Measurements from ENCODE around the gene FBXO46.

Gene FBXO46, protein sequence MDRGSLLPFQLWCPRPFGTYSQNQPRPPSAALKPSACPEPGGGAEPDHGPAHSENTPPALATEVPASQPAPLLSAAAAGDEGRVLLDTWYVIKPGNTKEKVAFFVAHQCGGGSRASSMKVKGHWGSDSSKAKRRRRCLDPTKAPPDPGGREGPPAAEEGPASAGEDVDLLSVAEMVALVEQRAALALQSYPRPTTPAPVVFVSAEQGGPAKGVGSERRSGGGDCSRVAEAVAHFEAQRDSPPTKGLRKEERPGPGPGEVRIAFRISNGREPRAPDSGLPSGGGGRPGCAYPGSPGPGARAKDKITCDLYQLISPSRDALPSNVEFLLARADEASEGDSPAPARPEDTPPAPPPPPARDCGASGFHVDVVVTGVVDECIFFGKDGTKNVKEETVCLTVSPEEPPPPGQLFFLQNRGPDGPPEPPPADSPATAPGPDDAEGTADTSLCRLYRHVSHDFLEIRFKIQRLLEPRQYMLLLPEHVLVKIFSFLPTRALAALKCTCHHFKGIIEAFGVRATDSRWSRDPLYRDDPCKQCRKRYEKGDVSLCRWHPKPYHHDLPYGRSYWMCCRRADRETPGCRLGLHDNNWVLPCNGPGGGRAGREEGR
- long read RNA-seq, donor 1, partial matches to known transcripts, result 0 of 2 reads
- long read RNA-seq, donor 1, other reads (novel, unspliced or antisense), result 0 of 2 reads
- long read RNA-seq, donor 2, partial matches to known transcripts, result 0 of 4 reads
- long read RNA-seq, donor 2, other reads (novel, unspliced or antisense), result 0 of 4 reads
- long read RNA-seq, donor 3, partial matches to known transcripts, result 0 of 3 reads
- long read RNA-seq, donor 3, other reads (novel, unspliced or antisense), result 0 of 3 reads
- long read RNA-seq, donor 4, partial matches to known transcripts, result 0 of 6 reads
- long read RNA-seq, donor 4, other reads (novel, unspliced or antisense), result 0 of 6 reads
- long read RNA-seq, donor 5, partial matches to known transcripts, result 0 of 4 reads
- long read RNA-seq, donor 5, other reads (novel, unspliced or antisense), result 0 of 4 reads
- long read RNA-seq, donor 6, partial matches to known transcripts, result 0 of 3 reads
- long read RNA-seq, donor 6, other reads (novel, unspliced or antisense), result 0 of 3 reads
- long read RNA-seq, donor 7, partial matches to known transcripts, result 17 of 22 reads
- long read RNA-seq, donor 7, other reads (novel, unspliced or antisense), result 0 of 22 reads
- long read RNA-seq, donor 8, partial matches to known transcripts, result 0 of 1 reads
- long read RNA-seq, donor 8, other reads (novel, unspliced or antisense), result 0 of 1 reads

DNA sequence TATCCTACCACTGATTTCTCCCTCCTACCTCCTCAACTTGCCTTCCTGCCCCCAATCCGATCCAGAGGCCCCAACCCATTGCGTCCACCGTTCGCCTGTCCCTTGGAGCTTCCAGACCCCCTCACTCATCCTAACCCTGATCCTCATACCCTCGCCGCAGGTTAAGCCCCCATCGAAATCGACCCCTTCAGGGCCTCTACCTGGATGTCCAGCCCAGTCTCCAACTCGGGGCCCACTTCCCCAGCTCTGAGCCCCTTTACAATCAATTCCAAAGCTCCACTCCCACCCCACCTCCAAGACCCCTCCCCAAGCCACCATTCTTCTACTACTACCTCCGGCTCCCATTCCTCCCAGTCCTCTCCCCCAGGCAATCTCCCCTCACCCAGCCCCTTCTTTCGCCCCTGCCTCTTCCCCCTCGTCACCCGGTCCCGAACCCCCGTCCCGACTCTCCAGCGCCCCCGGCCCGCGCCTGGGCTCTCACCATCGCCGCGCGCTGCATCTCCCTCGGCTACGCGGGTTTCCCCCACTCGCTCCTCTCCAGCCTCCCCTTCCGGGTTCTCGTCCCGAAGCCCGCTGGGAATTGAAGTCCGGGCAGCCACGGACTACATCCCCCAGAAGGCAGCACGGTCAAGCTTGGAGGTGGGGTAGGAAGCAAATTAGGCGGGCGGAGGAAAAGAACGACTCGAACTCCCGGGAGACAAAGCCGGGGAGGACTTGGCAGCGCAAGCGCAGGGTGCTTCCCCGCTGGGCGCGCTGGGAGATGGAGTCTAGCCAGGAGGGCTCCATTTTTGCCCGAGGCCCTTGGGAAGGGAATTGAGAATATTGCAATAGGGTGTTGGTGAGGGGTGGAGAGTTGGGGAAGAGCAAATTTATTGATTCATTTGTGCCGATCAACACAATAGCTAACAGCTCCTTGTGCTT is at the start of gene FBXO46:
Gene FBXO46 (minus strand): TSS at position 529 of the 921 bp plus-strand sequence. CDS start 17,401 bp downstream, outside the sequence.
- peak; percentile 76 for DNase-seq

DNA sequence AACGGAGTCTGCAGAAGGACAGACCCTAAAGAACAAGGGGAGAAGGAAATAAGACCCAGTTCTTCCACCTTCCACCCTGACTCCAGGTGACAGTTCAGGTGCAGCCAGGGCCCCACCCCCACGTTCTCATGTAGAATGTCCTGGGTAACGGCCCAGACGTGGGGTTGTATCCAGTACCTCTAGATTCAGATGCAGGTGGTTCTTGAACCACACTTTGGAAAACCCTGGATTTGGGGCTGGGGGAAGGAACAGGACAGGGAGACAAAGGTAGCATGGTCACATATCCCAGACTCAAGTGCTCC is 49.4 kb upstream of the FBXO46 start:
- no peak for DNase-seq

DNA sequence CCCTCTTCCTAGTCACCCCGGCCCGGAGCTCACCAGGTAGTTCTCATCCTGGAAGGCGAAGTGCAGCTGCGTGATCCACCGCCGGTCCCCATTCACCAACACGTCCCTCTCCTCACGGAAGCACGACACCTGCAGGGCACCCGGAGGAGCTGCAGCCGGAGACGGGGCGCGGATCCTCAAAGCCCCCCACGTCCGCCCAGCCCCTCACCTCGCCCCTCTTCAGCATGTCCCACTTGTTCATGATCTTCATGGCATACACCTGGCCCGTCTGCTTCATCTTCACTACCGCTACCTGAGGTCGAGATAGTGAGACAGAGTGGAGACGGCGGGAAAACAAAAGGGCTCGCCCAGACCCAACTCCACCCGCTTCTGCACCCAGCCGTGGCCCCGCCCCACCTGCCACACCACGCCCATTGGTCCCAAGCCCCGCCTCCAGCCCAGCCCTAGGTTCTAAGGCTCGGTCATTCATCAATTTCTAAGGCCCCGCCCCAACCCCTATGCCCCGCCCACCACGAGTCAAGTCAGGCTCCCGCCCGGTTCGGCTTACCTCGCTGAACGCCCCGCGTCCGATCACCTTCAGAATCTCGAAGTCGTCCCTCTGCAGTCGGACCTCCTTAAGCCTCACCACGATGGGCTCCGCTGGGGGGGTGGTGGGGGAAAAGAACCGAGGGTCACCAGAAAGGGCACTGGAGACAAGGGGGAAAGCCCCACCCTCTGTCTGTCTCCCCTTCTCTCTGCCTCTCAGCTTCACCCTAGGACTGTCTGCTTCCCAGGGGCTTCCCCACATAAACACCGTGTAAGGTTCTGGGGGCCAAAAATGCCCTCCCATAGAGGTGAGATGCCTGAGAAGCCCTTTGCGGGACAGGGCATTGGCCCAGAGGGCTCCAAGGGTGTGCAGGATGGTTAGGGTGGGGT is 48.8 kb upstream of the FBXO46 start:
- DNase-seq, result peak; percentile 84

DNA sequence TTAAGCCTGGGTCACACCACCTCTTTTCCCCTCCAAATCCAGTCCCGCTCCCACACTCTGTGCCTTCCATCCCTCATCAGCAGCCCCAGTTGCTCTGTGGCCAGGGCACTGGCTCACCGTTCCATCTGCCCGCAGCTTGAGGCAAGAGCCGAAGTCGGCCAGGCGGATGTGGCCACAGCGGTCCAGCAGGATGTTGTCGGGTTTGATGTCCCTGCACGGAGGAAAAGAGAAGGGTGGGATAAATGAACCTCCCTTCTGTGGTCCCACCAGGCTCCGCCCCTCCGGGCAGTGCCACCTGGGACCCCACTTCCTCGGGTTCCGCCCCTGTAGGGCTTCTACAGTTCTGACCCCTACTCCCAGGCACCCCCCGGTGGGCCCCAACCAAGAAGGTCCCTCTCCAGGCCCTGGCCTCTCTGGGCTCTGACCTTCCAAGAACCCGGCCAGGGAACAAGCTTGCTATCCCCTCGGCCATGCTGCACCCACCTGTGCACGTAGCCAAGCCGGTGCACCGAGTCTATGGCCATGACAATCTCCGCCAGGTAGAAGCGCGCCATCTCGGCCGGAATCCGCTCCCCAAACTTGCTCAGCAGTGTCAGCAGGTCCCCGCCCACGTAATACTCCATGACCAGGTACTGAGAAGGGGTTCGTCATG is 47.4 kb upstream of the FBXO46 start:
- DNase-seq, result no peak

DNA sequence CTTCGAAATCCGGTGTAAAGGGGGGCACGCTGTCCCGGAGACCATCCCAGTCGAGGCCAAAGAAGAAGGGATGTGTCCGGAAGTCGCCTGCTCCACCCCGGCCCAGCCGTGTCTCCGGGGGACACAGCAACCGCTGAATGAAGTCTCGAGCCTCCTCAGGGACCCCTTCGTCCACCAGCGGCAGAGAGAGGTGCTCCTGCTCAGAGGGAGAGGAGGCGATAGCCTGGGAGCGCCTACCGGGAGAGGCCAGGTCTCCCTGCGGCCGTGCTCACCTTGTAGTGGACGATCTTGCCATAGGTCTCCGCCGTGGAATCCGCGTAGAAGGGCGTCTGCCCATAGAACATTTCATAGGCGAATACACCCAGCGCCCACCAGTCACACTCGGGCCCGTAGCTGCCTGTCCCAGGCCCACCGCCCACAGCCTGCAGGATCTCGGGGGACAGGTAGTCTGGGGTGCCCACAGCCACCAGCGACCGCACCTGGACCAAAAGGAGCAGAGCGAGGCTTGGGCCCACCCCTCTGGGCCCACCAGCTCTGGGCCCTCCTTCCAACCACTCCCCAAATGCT is 46.8 kb upstream of the FBXO46 start:
- no peak for DNase-seq

DNA sequence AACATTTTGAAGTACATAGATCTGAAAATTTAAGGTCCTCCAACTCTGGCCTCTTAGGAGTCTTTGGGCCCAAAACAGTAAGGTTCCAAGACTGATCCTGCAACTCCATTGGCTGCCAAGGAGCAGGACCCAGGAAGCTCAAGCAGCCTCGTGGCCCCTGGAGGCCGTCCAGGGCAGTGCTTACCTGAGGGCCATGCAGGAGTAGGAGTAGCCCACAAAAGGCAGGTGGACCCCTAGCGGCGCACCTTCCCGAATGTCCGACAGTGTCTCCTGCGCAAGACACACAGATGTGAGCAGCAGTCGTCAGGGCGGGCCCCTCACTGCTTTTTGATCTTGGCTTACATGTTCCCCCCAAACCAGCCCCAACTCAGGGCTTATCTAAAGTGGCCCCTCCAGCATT is 44.1 kb upstream of the FBXO46 start:
- no peak for DNase-seq

DNA sequence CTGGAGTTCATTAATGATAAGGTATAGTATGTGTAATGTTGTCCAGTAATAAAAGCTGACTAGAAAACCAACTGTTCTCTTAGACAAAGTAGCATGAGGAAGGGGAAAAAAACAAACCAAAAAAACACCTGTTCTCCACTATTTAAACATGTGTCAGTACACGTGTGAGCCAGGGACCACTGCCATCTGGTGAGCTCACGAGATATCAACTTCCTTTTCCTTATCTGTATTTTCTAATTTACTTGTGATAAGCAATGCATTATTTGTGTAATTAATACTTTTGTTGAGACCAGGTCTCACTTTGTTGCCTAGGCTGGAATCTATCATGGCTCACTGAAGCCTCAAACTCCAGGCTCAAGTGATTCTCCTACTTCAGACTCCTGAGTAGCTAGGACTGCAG is 42.7 kb upstream of the FBXO46 start:
- no peak for DNase-seq

DNA sequence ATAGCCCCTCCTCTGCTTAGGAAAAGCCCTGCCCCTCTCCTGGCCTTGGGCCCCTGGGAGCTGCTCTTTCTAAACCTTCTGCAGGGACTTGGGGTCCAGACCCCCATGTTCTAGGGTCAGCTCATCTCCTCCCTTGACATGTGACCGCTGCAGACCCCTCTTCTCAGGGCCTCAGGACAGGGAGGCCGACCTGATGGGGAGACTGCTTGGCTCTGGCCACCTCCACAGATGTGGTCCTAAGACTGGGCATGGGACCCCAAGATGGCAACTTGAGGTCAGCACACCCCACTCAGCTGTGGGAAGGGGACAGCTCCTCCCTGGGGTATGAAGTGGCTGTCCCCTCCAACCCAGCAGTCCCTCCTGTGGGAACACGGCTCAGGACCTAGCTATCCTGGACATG is 42.2 kb upstream of the FBXO46 start:
- no peak for DNase-seq

DNA sequence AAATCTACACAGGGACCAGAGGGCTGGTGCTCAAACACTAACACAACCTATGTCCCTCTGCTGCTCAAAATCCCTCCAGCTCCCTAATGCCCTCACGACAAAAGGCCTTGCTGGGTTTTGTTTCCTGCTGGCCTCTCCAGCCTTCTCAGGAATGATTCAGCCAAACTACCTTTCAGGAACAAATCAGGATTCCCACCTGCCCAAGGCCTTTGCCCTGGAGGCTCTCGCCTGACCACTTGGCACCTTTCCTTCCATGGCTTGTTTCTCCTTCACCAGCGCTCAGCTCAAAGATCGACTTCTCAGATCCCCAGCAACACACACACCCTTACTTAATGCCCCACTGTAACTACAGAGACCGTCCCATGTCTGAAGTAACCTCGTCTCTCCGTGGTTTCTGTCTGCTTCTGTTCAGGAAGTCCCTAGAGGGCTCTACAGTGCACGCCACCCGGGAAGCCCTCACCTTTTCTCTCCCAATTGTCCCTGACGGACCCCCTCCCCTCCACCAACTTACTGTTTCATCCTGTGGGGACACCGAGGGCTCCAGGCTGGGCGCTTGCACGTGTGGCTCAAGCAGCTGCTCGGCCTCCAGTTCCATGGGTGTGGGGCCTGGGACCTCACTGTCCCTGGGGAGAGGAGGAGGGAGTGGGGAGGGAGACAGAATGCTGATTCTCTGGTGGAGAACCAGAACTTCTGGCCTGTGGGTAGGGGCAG is 41.6 kb upstream of the FBXO46 start:
- no peak for DNase-seq

DNA sequence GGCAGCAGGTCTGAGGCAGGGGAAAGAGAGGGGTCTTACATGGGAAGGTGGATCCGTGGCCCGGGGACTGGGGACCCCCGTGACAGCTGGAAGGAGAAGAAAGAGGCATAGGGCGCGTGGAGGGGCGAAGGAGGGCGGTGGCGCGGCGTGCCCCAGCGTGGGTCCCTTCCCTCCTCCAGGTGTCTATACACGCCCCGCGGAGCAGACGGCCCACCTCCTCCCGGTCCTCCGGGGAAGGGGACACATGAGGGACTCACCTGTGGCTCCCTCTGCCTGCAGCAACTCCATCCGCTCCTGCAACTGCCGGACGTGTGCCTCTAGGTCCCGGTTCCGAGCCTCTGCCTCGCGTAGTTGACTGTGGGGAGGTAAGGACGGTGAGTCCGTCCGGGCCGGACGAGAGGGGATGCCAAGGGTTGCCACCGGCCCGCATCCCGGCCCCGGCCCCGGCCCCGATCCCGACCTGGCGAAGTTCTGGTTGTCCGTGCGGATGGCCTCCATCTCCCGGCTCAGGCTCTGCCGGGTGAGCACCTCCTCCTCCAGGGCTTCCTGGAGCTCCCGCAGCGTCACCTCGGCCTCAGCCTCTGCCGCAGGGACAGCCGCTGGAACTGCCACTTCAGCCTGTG is 40.7 kb upstream of the FBXO46 start:
- DNase-seq, result peak; percentile 39

DNA sequence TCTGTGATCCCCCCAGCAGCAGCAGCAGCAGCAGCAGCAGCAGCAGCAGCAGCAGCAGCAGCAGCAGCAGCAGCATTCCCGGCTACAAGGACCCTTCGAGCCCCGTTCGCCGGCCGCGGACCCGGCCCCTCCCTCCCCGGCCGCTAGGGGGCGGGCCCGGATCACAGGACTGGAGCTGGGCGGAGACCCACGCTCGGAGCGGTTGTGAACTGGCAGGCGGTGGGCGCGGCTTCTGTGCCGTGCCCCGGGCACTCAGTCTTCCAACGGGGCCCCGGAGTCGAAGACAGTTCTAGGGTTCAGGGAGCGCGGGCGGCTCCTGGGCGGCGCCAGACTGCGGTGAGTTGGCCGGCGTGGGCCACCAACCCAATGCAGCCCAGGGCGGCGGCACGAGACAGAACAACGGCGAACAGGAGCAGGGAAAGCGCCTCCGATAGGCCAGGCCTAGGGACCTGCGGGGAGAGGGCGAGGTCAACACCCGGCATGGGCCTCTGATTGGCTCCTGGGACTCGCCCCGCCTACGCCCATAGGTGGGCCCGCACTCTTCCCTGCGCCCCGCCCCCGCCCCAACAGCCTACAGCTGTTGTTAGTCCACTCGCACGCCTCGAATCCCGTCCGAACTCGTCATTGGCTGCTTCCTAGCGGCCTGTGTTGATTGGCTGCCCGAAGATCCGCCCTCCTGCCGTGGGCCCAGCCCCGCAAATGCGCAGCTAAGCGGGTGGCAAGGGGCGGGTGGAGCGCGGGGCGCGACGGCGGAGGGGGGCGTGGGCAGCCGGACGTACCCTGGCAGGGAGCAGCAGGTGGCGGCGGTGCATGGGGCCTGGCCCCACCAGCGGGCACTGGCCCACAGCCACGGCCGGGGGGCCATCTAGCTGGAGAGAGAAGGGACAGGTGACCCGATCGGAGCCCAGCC is 39.8 kb upstream of the FBXO46 start:
- DNase-seq, result peak; percentile 100

DNA sequence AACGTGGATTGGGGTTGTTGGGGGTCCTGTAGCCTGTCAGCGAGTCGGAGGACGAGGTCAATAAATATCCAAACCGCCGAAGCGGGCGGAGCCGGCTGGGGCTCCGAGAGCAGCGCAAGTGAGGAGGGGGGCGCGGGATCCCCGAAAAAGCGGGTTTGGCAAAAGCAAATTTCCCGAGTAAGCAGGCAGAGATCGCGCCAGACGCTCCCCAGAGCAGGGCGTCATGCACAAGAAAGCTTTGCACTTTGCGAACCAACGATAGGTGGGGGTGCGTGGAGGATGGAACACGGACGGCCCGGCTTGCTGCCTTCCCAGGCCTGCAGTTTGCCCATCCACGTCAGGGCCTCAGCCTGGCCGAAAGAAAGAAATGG is 39.1 kb upstream of the FBXO46 start:
- peak; percentile 87 for DNase-seq

DNA sequence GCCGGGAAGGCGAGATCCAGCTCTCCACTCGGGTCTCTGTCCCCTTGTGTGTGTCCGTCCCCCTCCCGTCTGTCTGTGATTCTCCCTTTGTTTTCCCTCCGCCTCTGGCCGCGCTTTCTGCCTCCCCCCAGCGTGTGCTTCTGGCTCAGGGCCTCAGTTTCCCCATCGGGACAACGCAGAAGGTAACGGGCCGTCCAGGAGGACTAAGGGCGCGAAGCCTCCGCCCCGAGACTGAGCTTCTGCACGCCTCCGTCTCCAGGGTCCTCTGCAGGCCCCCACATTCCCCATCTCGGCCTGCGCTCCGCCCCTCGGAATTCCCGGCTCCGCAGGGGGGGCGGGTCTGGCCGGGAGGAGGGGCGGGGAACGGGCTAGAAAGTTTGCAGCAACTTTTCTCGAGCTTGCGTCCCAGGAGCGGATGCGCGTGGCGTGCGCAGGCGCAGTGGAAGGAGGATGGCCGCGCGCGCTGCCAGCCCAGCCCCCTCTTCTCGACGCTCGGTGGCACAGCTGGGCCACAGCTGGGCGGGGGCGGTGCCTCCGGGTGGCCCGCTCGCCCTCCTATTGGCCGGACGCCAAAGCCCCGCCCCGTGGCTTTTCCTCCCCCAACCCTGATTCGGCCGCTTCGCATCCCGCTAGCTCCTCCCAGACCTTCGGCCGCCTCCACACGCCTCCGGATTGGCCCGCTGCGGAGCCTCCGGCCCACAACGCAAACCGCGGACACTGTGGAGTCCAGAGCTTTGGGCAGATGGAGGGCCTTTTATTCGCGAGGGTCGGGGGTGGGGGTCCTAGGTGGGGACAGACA is 38.5 kb upstream of the FBXO46 start, which contains the start of gene SIX5:
Gene SIX5 (minus strand): TSS at position 269 of the 799 bp plus-strand sequence. CDS start 408 bp downstream, outside the sequence.
- DNase-seq, result peak; percentile 95

DNA sequence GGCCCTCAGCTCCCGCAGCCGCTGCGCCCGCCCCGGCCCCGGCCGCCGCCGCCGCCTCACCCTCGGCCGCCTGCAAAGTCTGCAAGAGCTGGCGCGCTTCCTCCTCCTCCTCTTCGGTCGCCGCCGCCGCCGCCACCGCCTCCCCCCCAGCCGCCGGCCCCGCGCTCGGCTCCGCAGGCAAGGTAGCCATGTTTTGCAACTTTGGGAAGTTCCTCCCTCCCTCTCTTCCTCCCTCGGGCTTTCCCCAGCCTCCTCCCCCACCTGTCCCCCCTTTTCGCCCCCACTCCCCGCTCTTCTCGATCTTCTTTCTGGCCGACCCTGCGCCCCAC is 37.9 kb upstream of the FBXO46 start:
- no peak for DNase-seq

DNA sequence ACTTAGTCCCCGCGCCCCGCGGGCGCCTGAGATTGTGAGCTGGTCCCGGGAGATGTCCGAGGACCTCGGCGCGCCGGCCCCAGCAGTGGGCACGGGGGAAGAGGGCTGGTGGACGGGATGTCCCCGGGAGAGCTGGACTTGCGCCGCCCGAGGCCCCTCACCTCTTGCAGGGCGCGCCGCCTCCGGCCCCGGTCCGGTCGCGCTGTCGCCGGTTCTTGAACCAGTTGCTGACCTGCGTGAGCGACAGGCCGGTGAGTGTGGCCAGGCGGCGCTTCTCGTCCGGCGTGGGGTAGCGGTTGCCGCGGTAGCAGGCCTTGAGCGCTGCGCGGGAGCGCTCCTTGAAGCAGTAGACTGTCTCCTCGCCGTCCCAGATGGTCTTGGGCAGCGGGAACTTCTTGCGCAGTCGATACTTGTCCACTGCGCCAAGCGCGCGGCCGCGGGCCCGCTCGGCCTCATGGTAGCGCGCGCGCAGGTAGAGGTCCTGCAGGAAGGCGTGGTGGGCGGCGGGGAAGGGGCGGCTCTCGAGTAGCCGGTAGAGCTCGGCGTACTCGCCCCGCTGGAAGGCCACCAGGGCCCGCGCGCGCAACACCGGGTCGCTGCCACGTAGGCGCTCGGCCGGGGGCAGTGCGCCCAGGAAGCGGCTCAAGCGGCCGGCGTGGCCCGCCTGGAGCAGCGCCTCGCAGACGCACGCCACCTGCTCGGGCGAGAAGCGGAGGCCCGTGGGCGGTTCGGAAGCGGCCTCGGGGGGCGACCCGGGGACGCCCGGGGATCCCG is 37.4 kb upstream of the FBXO46 start:
- peak; percentile 87 for DNase-seq

All from right kidney (tissue), 9 donors.